Central memory CD4-positive, alpha-beta T cell (primary cell): ENCODE data around the gene ZSCAN5A.
"Not testable (repeated sequence)": the region's sequence is repeated elsewhere in the genome, so short reads cannot be mapped to it uniquely, and the experiment has no call there.

Experiments used
- DNase-seq: peaks from one replicate; pipeline ENCODE4 v3.0.0; 2022
- total RNA-seq, 3 experiments: gene quantifications; one replicate each; lab custom pipeline; 2026; lab: John Stamatoyannopoulos, UW

Gene ZSCAN5A, protein sequence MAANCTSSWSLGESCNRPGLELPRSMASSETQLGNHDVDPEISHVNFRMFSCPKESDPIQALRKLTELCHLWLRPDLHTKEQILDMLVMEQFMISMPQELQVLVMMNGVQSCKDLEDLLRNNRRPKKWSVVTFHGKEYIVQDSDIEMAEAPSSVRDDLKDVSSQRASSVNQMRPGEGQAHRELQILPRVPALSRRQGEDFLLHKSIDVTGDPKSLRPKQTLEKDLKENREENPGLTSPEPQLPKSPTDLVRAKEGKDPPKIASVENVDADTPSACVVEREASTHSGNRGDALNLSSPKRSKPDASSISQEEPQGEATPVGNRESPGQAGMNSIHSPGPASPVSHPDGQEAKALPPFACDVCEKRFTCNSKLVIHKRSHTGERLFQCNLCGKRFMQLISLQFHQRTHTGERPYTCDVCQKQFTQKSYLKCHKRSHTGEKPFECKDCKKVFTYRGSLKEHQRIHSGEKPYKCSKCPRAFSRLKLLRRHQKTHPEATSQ
- total RNA-seq = 5.2 to 6.7 (median 5.3) reads per million in 3 experiments

DNA sequence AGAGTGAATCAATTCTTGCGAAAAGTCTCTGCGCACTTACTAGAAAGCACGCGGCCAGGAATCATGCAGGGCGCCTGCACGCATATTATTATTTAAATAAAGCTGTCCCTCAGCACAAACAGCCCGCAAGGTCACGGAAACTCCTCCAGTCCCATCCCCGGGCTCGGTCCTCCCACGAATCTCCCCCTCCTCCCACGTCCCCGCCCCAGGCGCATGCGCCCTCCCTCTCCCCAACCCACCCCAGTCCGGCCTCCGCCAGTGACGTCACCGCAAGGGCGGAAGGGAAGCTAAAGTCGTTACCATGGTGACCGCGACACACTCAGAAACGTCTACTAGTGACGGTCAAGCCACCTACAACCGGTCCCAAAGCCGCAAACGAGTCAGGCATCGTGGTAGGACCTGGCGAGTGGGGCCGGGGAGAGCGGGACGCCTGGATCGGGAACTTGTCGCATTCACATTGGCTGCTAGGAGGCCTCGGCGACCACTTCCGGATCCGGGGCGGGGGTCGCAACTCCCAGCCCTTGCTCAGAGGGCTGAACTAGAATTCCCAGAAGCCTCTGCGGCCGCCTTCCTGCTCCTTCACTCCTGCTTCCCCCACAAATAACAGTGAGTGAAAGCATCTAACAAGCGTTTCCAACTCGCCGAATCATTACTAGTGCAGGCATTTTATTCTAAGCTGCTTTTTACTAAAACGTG lies at the start of gene ZSCAN5A:
ZSCAN5A (minus strand) TSS at position 459 of the 696 bp plus-strand sequence. CDS start 89,793 bp downstream, outside the sequence.
- DNase-seq = peak; percentile 98

DNA sequence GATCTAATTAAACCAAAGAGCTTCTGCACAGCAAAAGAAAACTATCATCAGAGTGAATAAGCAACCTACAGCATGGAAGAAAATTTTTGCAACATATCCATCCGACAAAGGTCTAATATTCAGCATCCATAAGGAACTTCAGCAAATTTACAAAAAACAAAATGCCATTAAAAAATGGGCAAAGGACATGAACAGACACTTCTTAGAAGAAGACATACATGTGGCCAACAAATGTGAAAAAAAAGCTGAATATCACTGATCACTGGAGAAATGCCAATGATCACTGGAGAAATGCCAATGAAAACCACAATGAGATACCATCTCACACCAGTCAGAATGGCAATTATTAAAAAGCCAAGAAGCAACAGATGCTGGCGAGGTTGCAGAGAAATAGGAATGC lies 46.2 kb upstream of the ZSCAN5A start:
- DNase-seq = no peak

DNA sequence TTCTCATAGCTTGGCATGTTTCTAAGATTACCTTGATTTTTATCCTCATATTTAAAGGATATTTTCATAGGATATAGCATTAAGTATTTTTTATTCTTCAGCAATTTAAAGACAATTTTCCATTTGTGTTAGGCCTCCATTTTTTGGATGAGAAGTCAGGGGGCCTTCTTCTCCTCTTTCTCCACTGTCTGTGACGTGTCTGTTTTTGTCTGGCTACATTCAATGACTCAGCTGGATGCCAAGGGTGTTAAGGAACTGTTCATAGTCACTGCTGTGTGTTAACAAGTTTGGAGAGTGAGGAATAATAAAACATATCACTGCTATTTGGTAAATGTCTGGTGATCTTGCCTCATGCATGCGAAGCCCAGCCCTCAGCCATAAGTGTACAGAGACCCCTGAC lies 42.3 kb upstream of the ZSCAN5A start:
- DNase-seq = no peak

DNA sequence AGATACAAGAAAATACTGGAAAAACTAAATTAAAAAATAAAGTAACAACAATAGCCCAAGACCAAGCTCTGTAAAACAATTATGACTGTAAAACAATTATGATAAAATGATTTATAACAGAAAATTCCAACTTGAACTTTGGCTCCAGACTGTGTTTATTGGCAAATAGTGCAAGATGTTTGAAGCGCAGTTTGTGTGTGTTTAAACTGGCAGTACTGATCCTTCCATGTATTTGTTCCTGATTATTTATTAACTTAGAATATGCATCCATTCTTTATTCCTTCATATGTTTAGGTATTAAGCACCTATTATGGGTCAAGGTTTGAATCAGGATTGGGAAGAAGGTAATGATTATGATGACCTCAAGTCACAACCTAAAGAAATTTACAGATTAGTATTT lies 40.9 kb upstream of the ZSCAN5A start:
- no peak for DNase-seq

DNA sequence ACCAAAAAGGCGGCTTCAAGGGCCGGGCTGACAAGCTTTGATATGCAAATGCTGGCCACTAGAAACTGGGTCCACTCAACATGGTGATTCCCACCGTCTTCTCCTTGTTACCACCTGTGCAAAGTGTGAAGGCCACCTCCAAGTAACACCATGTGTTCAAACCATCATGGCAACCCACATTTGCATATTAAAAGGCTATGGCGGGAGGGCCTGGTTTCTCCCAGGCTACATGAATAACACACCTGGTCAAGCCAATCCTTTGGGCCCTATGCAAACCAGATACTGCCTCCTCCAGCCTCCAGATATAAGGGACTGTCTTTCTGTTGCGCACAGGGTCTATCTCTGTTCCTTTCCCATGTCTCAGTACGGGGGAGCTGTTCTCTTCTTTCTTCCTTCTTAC lies 36.6 kb upstream of the ZSCAN5A start:
- DNase-seq = no peak

DNA sequence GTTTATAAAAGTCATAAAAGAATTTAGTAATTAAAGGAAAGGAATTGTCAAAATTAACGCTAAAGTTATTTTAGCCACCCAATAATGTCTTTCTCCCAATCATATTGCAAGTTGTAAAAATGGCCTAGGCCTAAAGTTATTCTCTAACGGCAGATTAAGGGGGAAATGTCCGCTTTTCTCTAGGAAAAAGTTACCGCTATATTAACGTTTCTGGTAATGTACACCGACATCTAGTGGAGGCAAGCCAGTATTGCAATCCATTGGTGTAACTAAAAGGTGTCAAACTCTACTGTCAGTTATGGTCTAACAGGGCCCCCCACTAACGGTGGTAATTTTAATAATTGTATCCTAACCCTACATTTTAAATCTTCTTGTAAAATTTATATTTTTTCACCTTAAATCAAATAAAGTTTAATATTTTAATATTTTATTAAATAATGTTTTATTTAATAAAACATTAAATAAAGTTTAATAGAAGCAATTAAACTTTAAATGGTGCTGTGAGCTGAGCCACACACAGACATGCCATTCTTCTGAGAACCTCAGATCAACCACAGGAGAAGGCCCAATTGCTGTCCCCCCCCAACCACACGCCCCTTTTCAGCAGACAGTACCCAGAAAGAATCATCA lies 35.9 kb upstream of the ZSCAN5A start:
- DNase-seq = peak; percentile 36

DNA sequence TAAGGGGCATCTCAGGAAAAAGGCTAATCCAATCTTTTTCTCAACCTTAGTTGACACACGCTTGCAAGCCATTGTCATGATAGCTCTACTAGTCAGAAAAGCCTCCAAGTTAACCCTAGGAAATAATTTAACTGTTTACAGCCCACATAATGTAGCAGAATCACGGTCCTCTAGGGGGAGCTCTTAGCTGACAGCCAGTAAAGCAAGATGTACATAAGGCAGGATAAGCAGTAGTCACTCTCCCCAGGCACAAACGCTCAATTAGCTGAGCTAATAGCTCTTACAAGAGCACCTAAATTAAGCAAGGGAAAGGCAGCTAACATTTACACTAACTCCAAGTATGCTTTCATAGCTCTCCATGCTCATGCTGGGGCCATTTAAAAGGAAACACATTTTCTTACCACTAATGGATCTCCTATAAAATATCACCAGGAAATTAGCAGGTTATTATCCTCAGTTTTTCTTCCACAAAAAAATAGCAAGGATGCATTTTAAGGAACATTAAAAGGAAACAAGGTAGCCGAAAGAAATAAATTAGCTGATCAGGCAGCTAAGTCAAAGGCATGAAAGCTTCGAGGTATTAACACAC lies 33.7 kb upstream of the ZSCAN5A start:
- no peak for DNase-seq

DNA sequence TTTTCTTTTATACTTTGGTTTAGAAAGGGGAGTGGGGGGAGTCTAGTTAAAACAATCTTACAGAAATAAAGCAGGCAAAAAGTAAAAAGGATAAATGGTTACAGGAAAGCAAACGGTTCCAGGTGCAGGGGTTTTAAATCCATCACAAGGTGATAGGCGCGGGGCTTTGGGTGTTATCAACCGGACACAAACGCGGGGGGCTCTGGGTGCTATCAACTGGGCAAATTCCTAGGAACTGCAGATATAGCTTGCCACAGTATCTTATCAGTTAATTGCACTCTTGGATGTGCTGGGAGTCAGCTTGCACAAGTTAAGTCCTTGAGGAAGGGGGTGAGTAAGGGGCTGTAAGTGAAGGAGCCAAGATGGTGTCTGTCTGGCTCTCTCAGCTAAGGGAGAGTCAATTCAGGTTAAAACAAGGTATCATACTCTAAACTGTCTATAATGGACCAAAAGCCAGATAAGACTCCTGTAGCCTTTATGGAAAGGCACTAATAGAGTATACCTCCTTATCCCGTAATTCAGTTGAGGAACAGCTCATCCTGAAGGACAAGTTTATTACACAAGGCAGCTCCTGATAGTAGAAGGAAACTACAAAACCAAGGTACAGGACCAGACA lies 32.6 kb upstream of the ZSCAN5A start:
- no peak for DNase-seq

DNA sequence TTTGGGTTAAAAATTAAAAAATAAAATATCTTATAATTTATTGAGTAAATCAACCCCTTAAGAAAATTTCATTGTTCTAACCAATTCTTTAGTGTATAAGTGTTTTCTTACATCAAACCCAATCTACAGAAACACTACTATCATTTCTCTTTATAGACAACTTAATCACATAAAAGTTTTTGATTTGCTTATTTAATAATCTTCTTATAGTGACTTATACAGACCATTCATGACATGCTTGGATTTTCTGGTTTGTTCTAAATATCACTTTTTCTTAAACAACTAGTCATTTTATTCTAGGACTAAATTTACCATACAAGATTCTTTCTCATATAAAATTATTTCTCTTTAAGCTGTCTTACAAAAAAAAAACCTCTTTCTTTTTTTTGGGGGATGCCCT lies 27.3 kb upstream of the ZSCAN5A start:
- no peak for DNase-seq

DNA sequence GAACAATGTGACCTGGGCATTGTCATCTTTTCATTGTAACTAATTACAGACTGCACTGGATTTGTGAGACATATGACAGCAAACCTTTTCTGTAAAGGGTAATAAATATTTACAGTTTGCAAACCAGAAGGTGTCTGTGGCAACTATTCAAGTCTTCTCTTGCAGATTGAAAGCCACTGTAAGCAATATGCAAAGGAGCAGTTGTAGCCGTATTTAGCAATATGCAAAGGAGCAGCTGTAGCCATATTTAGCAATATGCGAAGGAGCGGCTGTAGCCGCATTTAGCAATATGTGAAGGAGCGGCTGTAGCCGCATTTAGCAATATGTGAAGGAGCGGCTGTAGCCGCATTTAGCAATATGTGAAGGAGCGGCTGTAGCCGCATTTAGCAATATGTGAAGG lies 24.4 kb upstream of the ZSCAN5A start:
- DNase-seq = not testable (repeated sequence)

DNA sequence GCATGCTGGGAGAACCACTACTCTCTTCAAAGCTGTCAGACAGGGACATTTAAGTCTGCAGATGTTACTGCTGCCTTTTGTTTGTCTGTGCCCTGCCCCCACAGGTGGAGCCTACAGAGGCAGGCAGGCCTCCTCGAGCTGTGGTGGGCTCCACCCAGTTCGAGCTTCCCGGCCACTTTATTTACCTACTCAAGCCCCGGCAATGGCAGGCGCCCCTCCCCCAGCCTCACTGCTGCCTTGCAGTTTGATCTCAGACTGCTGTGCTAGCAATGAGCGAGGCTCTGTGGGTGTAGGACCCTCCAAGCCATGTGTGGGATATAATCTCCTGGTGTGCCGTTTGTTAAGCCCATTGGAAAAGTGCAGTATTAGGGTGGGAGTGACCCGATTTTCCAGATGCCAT lies 22.4 kb upstream of the ZSCAN5A start:
- not testable (repeated sequence) for DNase-seq

DNA sequence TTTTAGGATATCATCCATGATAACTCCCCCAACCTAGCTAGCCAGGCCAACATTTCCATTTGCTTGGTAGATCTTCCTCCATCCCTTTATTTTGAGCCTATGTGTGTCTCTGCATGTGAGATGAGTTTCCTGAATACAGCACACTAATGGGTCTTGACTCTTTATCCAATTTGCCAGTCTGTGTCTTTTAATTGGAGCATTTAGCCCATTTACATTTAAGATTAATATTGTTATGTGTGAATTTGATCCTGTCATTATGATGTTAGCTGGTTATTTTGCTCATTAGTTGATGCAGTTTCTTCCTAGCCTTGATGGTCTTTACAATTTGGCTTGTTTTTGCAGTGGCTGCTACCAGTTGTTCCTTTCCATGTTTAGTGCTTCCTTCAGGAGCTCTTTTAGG lies 20.7 kb upstream of the ZSCAN5A start:
- not testable (repeated sequence) for DNase-seq

DNA sequence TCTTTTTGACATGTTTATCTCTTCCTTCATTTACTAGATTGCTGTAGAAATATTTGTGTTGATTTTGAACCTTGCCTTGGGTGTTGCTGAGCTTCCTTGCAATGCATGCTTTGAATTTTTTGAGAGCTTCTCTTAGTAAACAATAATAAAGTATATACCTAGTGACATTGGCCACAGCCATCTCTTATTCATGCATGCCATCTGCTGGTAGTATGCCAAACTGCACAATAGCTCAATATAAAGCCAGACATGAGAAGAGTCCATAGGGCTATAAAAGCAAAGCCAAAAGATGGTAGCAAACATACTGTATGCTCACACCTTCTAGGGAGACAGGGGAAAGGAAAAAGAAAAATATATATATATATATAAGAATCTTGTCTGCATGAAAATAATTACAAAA lies 18.9 kb upstream of the ZSCAN5A start:
- DNase-seq = peak; percentile 25

DNA sequence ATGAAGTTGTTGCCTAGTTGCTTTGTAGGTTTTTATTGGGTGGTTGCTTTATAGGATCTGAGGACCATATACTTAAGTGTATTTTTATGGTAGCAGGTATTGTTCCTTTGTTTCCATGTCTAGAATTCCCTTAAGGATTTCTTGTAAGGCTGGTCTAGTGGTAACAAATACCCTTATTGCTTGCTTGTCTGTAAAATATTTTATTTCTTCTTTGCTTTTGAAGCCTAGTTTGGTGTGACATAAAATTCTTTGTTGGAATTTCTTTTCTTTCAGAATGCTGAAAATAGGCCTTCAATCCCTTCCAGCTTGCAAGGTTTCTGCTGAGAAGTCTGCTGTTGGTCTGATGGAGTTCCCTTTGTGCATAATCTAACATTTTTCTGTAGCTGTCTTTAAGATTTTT lies 18.1 kb upstream of the ZSCAN5A start:
- DNase-seq = no peak

DNA sequence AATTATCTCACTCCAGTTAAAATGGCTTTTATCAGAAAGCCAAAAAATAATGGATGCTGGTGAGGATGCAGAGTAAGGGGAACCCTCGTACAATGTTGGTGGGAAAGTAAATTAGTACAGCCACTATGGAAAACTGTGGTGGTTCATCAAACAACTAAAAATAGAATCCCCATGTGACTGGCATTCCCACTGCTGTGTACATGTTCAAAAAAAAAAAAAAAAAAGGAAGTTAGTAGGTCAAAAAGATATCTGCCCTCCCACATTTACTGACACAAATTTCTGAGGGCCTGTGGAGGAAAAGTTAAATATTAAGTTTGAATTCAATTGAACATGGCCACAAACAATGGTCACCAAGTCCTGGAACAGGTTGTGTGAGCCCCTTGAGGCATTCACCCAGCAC lies 9.8 kb upstream of the ZSCAN5A start:
- no peak for DNase-seq

DNA sequence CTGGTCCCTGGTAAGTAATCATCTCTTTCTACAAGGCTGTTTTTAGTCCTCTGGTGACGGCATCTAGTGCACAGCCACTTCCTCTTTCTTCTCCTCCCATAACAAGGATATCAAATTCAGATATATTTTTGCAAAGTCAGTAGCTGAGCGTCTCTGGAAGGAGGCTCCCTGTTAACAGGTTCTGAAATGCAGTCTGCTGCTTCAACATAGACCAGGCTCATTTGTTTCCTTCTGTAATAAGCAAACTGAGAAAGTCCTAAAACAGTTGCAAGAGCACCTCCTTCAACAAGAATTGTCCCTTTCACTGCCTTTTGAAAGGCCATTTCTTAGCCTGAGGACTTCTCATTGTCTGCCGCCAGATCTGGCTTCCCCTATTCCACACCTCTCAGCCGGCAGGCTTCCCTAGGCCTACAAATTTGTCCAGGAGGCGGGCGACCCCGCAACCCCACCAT lies 7.4 kb upstream of the ZSCAN5A start:
- DNase-seq = no peak

DNA sequence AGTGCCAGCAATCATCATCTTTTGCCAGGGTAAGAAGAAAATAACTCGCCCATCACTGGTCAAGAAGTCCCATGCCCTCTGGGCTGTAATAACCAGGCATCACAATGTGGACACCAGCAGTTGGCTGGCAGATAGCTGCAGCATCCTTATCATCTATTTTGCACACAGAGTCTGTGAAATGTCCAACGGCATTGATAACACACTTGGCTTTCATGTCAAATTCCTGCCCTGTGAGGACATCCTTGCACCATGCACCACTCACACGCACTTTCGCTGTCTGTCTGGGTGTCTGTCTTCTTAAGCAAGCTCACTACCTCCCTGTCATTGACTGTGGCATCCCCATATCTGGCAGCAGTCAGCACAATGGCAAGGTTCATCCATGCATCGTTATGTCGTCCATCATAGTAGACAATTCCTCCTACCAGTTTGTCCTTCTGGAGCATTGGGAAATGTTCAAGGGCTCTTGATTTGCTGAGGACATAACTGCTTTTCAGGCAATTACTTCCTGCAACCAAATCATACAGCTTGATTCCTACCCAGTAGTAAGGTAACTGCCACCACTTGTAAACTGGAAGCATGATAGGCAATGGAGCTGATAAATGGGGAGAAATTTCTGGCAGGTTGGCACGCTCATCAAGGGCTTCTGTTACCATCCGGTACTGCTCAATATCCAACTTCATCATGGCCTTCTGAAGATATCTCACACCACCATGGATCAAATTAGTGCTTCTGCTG lies 6.8 kb upstream of the ZSCAN5A start:
- no peak for DNase-seq

DNA sequence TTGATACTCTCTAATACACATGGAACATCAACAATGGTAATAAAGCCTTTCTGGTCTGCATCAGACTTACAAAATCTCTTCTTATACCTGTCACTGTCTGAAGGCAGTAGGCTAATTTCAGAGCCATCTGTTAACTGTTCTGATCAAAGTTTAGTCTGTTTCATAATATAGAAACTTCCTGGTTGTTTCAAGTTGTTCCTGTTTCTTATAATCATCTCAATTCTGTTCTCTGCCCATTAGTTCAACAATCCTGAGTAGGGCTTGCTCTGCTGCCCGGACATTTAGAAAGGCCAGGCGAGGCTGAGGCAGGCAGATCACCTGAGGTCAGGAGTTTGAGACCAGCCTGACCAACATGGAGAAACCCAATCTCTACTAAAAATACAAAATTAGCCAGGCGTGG lies 5.4 kb upstream of the ZSCAN5A start:
- DNase-seq = no peak

DNA sequence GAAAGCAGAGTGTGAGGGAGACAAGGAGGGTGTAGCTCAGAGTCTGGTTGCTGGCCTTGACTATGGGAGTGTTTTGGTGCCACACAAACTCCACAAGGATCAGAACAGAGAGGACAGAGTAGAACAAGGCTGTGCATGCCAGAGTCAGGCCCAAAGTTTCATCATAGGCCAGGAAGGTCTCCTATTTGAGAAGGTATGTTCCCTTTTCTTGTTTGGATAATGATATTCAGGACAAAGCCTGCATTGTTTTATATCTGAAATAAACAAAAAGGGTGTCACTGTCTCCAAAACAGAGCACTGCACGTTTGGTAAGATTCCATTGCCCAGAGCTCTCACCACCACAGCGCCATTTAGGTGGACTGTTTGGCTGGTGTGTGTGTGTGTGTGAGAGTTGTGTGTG lies 3.1 kb upstream of the ZSCAN5A start:
- no peak for DNase-seq

DNA sequence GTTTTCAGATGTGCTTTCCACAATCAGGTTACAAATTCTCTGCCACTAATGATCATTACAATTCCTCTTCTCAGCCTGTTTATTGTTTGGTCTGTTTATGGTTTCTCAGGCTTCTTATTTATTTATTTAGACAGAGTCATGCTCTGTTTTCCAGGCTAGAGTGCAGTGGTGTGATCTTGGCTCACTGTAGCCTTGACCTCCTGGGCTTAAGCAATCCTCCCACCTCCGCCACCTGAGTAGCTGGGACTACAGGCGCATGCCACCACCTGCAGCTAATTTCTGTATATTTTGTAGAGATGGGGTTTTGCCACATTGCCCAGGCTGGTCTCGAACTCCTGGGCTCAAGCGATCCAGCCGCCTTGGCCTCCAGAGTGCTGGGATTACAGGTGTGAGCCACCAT lies 2.1 kb upstream of the ZSCAN5A start:
- no peak for DNase-seq

DNA sequence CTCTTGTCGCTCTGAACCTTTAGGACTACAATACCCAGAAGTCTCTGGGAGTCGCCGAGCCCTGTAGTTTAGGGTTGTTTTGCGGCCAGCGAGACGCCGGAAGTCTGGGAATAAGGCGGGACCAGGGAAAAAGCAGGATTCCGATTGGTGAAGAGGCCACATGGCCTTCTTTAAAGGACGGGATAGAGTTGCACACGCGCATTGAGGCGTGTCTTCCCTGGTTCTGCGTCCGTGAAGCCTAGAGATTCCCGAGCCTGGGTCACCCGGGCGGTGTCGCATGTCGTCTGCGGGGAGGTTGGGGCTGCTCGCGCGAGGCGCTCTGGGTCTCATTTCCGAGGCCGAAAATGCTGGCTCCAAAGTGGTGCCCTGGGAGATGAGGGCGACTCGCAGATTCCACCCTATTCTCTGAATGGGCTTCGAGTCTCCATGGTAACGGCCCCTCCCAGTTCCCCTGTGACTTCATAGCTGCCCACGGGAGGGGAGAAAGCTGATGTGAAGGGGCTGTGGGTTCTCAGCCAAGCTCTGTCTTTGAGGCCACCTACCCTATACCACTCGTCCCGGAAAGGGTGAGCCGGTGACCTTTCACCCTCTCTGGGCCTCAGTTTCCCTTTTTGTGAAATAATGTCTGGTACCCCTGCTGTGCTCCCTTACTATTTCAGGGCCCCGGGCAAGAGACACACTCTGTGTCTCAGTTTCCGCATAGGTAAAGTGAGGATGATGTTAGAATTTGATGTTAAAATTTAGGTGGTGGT lies 614 bp upstream of the ZSCAN5A start:
- peak; percentile 94 for DNase-seq
